GM23338 (cell line): ENCODE measurements around the gene DRC3. TPM values are rescaled to one million over a fixed set of nuclear protein-coding genes. Genes with fewer than 3 reads are reported as not detected.

ENCODE experiments used
- ATAC-seq: fragments of 200-7000 bp; cut with Tn5 transposase; 3 replicates; pipeline ENCODE4 v1.9.1; 2020
- DNase-seq: peaks from one replicate; pipeline ENCODE4 v3.0.0-alpha.2; 2015; ENCODE audit warnings: low spot score
- H2AFZ ChIP-seq: fragments of 200-600 bp; sonication (generic); 2 replicates; pipeline ENCODE4 v1.8.0; 2016; ENCODE audit warnings: antibody characterized with exemption, mild to moderate bottlenecking, moderate library complexity
- H3F3A ChIP-seq: fragments of 200-600 bp; sonication (generic); replicated peaks from 2 replicates; pipeline ENCODE4 v1.8.0; 2017; ENCODE audit warnings: antibody characterized with exemption, mixed run types, low read depth
- H3K27ac ChIP-seq: fragments of 200-600 bp; sonication (generic); 2 replicates; pipeline ENCODE4 v1.6.1; 2016; ENCODE audit warnings: low read depth
- H3K27me3 ChIP-seq: fragments of 200-600 bp; sonication (generic); 2 replicates; pipeline ENCODE4 v1.8.0; 2016; ENCODE audit warnings: mild to moderate bottlenecking, mixed run types, moderate library complexity; ENCODE audit not compliant: insufficient read depth
- H3K36me3 ChIP-seq: fragments of 200-600 bp; sonication (generic); 2 replicates; pipeline ENCODE4 v1.8.0; 2016; ENCODE audit warnings: mild to moderate bottlenecking; ENCODE audit not compliant: insufficient read depth
- H3K4me1 ChIP-seq: fragments of 200-600 bp; sonication (generic); 2 replicates; pipeline ENCODE4 v1.8.0; 2016; ENCODE audit warnings: mild to moderate bottlenecking, moderate library complexity; ENCODE audit not compliant: insufficient read depth
- H3K4me2 ChIP-seq: fragments of 200-600 bp; sonication (generic); 2 replicates; pipeline ENCODE4 v1.7.1; 2017; ENCODE audit warnings: mixed run types
- H3K4me3 ChIP-seq: fragments of 200-600 bp; sonication (generic); 2 replicates; pipeline ENCODE4 v1.6.1; 2016; ENCODE audit warnings: mixed run types
- H3K79me2 ChIP-seq: fragments of 200-600 bp; sonication (generic); replicated peaks from 2 replicates; pipeline ENCODE4 v1.8.0; 2017; ENCODE audit warnings: mild to moderate bottlenecking; ENCODE audit not compliant: insufficient read depth
- H3K9me2 ChIP-seq: fragments of 200-600 bp; sonication (generic); 2 replicates; pipeline ENCODE4 v1.8.0; 2017; ENCODE audit not compliant: insufficient read depth
- H4K20me1 ChIP-seq: fragments of 200-600 bp; sonication (generic); replicated peaks from 2 replicates; pipeline ENCODE4 v1.8.0; 2017; ENCODE audit warnings: mild to moderate bottlenecking; ENCODE audit not compliant: insufficient read depth
- H3K27ac Mint-ChIP-seq: 2 replicates; pipeline ENCODE4 v1.8.0; 2020; ENCODE audit warnings: inconsistent platforms, mild to moderate bottlenecking, moderate library complexity, mixed read lengths
- H3K27me3 Mint-ChIP-seq: 3 replicates; pipeline ENCODE4 v1.8.0; 2022; ENCODE audit warnings: low read depth, mild to moderate bottlenecking, moderate library complexity, mixed read lengths, inconsistent platforms; ENCODE audit not compliant: insufficient read depth, poor library complexity
- H3K36me3 Mint-ChIP-seq: 3 replicates; pipeline ENCODE4 v1.8.0; 2021; ENCODE audit warnings: low read depth, mild to moderate bottlenecking, inconsistent platforms, moderate library complexity, mixed read lengths
- H3K4me1 Mint-ChIP-seq: 3 replicates; pipeline ENCODE4 v1.8.0; 2020; ENCODE audit warnings: mild to moderate bottlenecking, inconsistent platforms, mixed read lengths
- H3K4me3 Mint-ChIP-seq: 3 replicates; pipeline ENCODE4 v1.8.0; 2021; ENCODE audit warnings: moderate library complexity, mild to moderate bottlenecking, inconsistent platforms, mixed read lengths
- H3K9me3 Mint-ChIP-seq: 3 replicates; pipeline ENCODE4 v1.8.0; 2020; ENCODE audit warnings: moderate library complexity, mild to moderate bottlenecking, inconsistent platforms, mixed read lengths
- CTCF ChIP-seq, 2 experiments: fragments of 200-600 bp in 1 of 2; sonication (generic) in 1 of 2; conservative IDR thresholded peaks; 2 replicates each; pipeline versions ENCODE4 v1.5.1 to v1.6.1; 2016 to 2017; ENCODE audit warnings: antibody characterized with exemption in 2 of 2, low read depth in 2 of 2, mild to moderate bottlenecking in 2 of 2, moderate library complexity in 1 of 2
- ETS1 ChIP-seq: IDR thresholded peaks from 2 replicates; pipeline ENCODE4 v1.6.1; 2016; ENCODE audit warnings: antibody characterized with exemption
- EZH2 ChIP-seq: fragments of 200-600 bp; sonication (generic); IDR thresholded peaks from one replicate; pipeline ENCODE4 v1.8.0; 2017; ENCODE audit warnings: antibody characterized with exemption, mild to moderate bottlenecking, low read depth; ENCODE audit not compliant: unreplicated experiment
- EZH2phosphoT487 ChIP-seq: fragments of 200-600 bp; sonication (generic); IDR thresholded peaks from one replicate; pipeline ENCODE4 v1.8.1; 2018; ENCODE audit warnings: antibody characterized with exemption; ENCODE audit not compliant: unreplicated experiment
- JUNB ChIP-seq: IDR thresholded peaks from one replicate; pipeline ENCODE4 v1.6.1; 2016; ENCODE audit warnings: antibody characterized with exemption; ENCODE audit not compliant: unreplicated experiment
- NANOG ChIP-seq: IDR thresholded peaks from 2 replicates; pipeline ENCODE4 v1.6.1; 2016; ENCODE audit warnings: antibody characterized with exemption, borderline replicate concordance
- POLR2AphosphoS5 ChIP-seq: IDR thresholded peaks from 2 replicates; pipeline ENCODE4 v1.6.1; 2016; ENCODE audit warnings: antibody characterized with exemption, low read depth
- REST ChIP-seq: IDR thresholded peaks from one replicate; pipeline ENCODE4 v1.6.1; 2018; ENCODE audit warnings: antibody characterized with exemption; ENCODE audit not compliant: unreplicated experiment
- STAT1 ChIP-seq: IDR thresholded peaks from one replicate; pipeline ENCODE4 v1.6.1; 2016; ENCODE audit warnings: antibody characterized with exemption; ENCODE audit not compliant: unreplicated experiment
- ZNF114 ChIP-seq: fragments of 250-450 bp; sonication (Bioruptor Pico); IDR thresholded peaks from 2 replicates; pipeline ENCODE4 v1.5.0; 2020; ENCODE audit warnings: mild to moderate bottlenecking, moderate library complexity
- ZNF331 ChIP-seq: fragments of 250-450 bp; sonication (Bioruptor Pico); IDR thresholded peaks from 2 replicates; pipeline ENCODE4 v1.5.0; 2020; ENCODE audit warnings: low read depth, mild to moderate bottlenecking, moderate library complexity
- polyA plus RNA-seq: library from polyadenylated mRNA; unstranded; fragments of >200 nt; fragmentation: Nextera tagmentation; extraction: Ambion mirVana; gene quantifications from 2 replicates; pipeline ENCODE4 v1.2.1, GENCODE V29; 2016
- total RNA-seq: library from RNA; depleted of rRNA; stranded (reverse); fragments of >200 nt; shearing (Covaris generic); gene quantifications from 2 replicates; pipeline ENCODE4 v1.2.3, GENCODE V29; 2014

Gene DRC3
- total and polyA plus RNA-seq, 2 experiments from 2014 or later: 1.1 TPM; not detected in 1

DNA sequence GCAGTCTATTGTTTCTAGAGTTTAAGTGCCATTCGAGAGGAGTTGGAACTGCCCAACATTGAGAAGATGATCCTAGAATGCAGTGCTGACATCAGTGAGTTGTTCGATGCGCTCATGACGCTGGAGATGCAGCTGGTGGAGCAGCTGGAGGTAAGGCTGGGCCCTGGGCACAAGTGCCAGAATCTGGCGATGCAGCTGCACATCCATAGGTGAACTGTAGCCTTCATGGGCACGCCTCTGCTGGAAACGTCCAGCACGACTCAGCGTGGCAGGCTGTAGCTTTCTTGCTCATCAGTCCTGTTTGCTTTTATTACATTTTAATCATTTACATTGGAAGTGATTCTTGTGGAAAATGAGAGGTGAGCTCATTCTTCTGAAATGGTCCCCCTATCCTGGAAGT is 31.7 kb downstream of the DRC3 start:
- Histone ChIP-seq H3K4me2 (no peak overlapping the region), H3K27ac (no peak overlapping the region), H3K27me3 (no peaks in the 10 kb centered on the region), H3K36me3 (no peaks in the 10 kb centered on the region), H3K79me2 (no peaks in the 10 kb centered on the region), H3K9me2 (no peaks in the 10 kb centered on the region), H3F3A (no peaks in the 10 kb centered on the region), H4K20me1 (no peaks in the 10 kb centered on the region), H3K4me3 (no peak overlapping the region), H2AFZ (no peak overlapping the region), H3K4me1 (no peaks in the 10 kb centered on the region)
- TF ChIP-seq POLR2AphosphoS5: no peak
- TF ChIP-seq NANOG: no peak
- TF ChIP-seq ZNF114: no peak
- TF ChIP-seq STAT1: no peak
- no peak for TF ChIP-seq ZNF331 (CRISPR knock-in tag)
- TF ChIP-seq REST: no peak
- no peak for TF ChIP-seq JUNB
- no peak for TF ChIP-seq CTCF (conservative IDR thresholded peaks at IDR 0.05; ENCODE audit: low read depth in 2 of 2)
- no peak for TF ChIP-seq ETS1
- no peak for TF ChIP-seq EZH2phosphoT487
- no peak for TF ChIP-seq EZH2
- Mint-ChIP-seq H3K4me1 (peaks cover 8% of the 10 kb centered on the region; the same call in 2 of the 3 replicates), H3K9me3 (no peaks in the 10 kb centered on the region), H3K27me3 (peaks cover 6% of the 10 kb centered on the region), H3K4me3 (no peak overlapping the region), H3K27ac (no peak overlapping the region), H3K36me3 (no peaks in the 10 kb centered on the region)
- DNase-seq (no peak), ATAC-seq (no peak)
